Transverse colon (tissue), 4 donors: ENCODE data around the gene RARB.

Source experiments
- POLR2AphosphoS5 ChIP-seq, 3 donors: sonication (generic); formaldehyde crosslinking; IDR thresholded peaks; one replicate each; pipeline ENCODE4 v1.6.1; 2016; ENCODE audit warnings: antibody characterized with exemption in 3 of 3
- TF ChIP-seq, protein P1 (sequence below), 5 experiments: fragments of 200-600 bp in 3 of 5; fragments of 450-650 bp in 2 of 5; sonication (generic) in 3 of 5; IDR thresholded peaks; 1 replicate in 2 of 5; 2 replicates in 3 of 5; pipeline ENCODE4 v1.5.1; 2016 to 2017; ENCODE audit warnings: antibody characterized with exemption in 5 of 5, inconsistent platforms in 3 of 5, mild to moderate bottlenecking in 2 of 5, moderate library complexity in 1 of 5

DNA sequence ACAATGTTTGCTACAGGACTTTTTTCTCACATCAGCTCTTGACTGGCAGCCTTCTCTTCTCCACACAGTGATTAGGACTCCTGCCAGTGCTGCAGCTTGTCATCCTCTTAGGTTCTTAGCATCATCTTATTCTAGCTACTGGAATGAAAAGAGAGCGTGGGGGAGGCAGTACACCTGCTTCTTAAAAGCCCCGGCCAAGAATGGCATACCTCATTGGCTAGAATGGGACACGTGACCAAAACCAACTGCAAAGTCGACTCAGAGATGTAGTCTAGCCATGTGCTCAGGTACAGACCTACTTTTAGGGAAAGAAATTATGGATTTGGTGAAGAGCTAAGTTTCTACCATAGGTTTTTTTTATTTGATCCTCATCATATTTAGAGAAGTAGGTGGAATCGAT lies 44.1 kb downstream of the RARB start:
- TF ChIP-seq POLR2AphosphoS5 (IDR thresholded peaks at IDR 0.05): no peak
- TF ChIP-seq, protein P1, sequence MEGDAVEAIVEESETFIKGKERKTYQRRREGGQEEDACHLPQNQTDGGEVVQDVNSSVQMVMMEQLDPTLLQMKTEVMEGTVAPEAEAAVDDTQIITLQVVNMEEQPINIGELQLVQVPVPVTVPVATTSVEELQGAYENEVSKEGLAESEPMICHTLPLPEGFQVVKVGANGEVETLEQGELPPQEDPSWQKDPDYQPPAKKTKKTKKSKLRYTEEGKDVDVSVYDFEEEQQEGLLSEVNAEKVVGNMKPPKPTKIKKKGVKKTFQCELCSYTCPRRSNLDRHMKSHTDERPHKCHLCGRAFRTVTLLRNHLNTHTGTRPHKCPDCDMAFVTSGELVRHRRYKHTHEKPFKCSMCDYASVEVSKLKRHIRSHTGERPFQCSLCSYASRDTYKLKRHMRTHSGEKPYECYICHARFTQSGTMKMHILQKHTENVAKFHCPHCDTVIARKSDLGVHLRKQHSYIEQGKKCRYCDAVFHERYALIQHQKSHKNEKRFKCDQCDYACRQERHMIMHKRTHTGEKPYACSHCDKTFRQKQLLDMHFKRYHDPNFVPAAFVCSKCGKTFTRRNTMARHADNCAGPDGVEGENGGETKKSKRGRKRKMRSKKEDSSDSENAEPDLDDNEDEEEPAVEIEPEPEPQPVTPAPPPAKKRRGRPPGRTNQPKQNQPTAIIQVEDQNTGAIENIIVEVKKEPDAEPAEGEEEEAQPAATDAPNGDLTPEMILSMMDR (IDR thresholded peaks at IDR 0.05): no peak
